HG03520 (cell line): ENCODE data around the gene SDF2.
"Not testable (repeated sequence)": the region's sequence is repeated elsewhere in the genome, so short reads cannot be mapped to it uniquely, and the experiment has no call there.

Experiments used
- ATAC-seq: cut with Tn5 transposase; IDR thresholded peaks from one replicate; pipeline ENCODE4 v1.9.1; 2021; ENCODE audit warnings: mild to moderate bottlenecking, moderate library complexity; ENCODE audit not compliant: unreplicated experiment

SDF2 gene

GRCh38 chr17:28685366-28685765 is 23.7 kb upstream of the SDF2 start:
- ATAC-seq, result no peak

- ATAC-seq, result no peak
Measured at GRCh38 chr17:28684963-28685362, 23.3 kb upstream of the SDF2 start.

GRCh38 chr17:28682655-28683054 is 20.9 kb upstream of the SDF2 start:
- ATAC-seq, result no peak

- ATAC-seq, result no peak
Measured at GRCh38 chr17:28675980-28676379, 14.3 kb upstream of the SDF2 start.

- ATAC-seq, result no peak
Measured at GRCh38 chr17:28675490-28675889, 13.8 kb upstream of the SDF2 start.

GRCh38 chr17:28669918-28670317 is 8.2 kb upstream of the SDF2 start:
- ATAC-seq, result no peak

GRCh38 chr17:28667870-28668269 is 6.2 kb upstream of the SDF2 start:
- ATAC-seq, result no peak

- no peak for ATAC-seq
Measured at GRCh38 chr17:28665994-28666393, 4.3 kb upstream of the SDF2 start.

GRCh38 chr17:28663723-28664122 is 2.0 kb upstream of the SDF2 start:
- ATAC-seq, result no peak

GRCh38 chr17:28662527-28662829 is 772 bp upstream of the SDF2 start:
- ATAC-seq, result no peak

- not testable (repeated sequence) for ATAC-seq
Measured at GRCh38 chr17:28659497-28659881, 2.2 kb downstream of the SDF2 start.

- ATAC-seq, result not testable (repeated sequence)
Measured at GRCh38 chr17:28658766-28659496, 2.8 kb downstream of the SDF2 start.

- ATAC-seq, result not testable (repeated sequence)
Measured at GRCh38 chr17:28658342-28658741, 3.4 kb downstream of the SDF2 start.

- no peak for ATAC-seq
Measured at GRCh38 chr17:28657756-28658155, 4.0 kb downstream of the SDF2 start.

GRCh38 chr17:28655160-28655559 is 6.5 kb downstream of the SDF2 start:
- ATAC-seq, result no peak

GRCh38 chr17:28648698-28649097 is 13.0 kb downstream of the SDF2 start:
- ATAC-seq, result no peak

- ATAC-seq, result no peak
Measured at GRCh38 chr17:28646039-28646754, 15.5 kb downstream of the SDF2 start.

GRCh38 chr17:28645576-28645939 is 16.1 kb downstream of the SDF2 start:
- no peak for ATAC-seq

GRCh38 chr17:28644787-28645575 is 16.7 kb downstream of the SDF2 start, which contains the start of gene BLTP2:
TSS of gene BLTP2 (minus strand) at chr17:28645158. CDS start at chr17:28645056, 102 bp downstream.
- ATAC-seq, result peak; percentile 83

- no peak for ATAC-seq
Measured at GRCh38 chr17:28643983-28644786, 17.5 kb downstream of the SDF2 start.

GRCh38 chr17:28641579-28641978 is 20.1 kb downstream of the SDF2 start:
- no peak for ATAC-seq
